Measurements from ENCODE around the gene VPREB1. TPM values are rescaled to one million over a fixed set of nuclear protein-coding genes. Genes with fewer than 3 reads are reported as not detected.

Gene VPREB1
- total and polyA plus RNA-seq, 2 of the 4 experiments (the other 2 are of a cell fraction), result not detected

- H2BK5ac ChIP-seq (ENCODE audit: low read depth, low read length, poor library complexity, severe bottlenecking), result no peak overlapping the region
- no peak overlapping the region for H3K4ac ChIP-seq (ENCODE audit: low read depth, low read length)
- BruUV-seq (replicated peaks), result no TSS peak
- no peak overlapping the region for H2BK20ac ChIP-seq (ENCODE audit: low read depth, low read length)
- no peak overlapping the region for H2AFZ ChIP-seq (replicated peaks; ENCODE audit: low read length, poor library complexity)
- H3K27me3 ChIP-seq (ENCODE audit: control insufficient read depth, insufficient read depth, low read length), result peaks cover 37% of the 10 kb centered on the region
- H4K91ac ChIP-seq (ENCODE audit: insufficient read depth, low read depth, low read length), result no peak overlapping the region
- no peak overlapping the region for H3K27ac ChIP-seq (ENCODE audit: insufficient read depth, low read length)
- H3K79me1 ChIP-seq (ENCODE audit: low read depth in 1 of 2, low read length in 2 of 2), result no peaks in the 10 kb centered on the region
- H4K8ac ChIP-seq (ENCODE audit: low read depth in 2 of 2, low read length in 2 of 2), result no peak overlapping the region
- no peaks in the 10 kb centered on the region; the same call in 1 of the 2 replicates for H3K9me3 ChIP-seq (ENCODE audit: control insufficient read depth, insufficient read depth, low read length)
- no peak for ATAC-seq (ENCODE audit: low read depth)
- no peaks in the 10 kb centered on the region for H3K4me1 ChIP-seq (ENCODE audit: control insufficient read depth, insufficient read depth, low read length)
- intact Hi-C loops (cut with micrococcal nuclease) (no loop called here), in situ Hi-C loops (cut with MboI; ENCODE audit: low sequenced_read_pairs) (no loop called here), dilution Hi-C loops (cut with HindIII; ENCODE audit: low sequenced_read_pairs, unreplicated experiment) (no loop called here)
- ChIA-PET CTCF (interaction anchor here (0.6 to 1.1 kb wide), 2 partner anchors 8 to 143 kb away, joined by 3 to 8 read pairs; no protein-coding TSS in a partner anchor), POLR2A (ENCODE audit: unreplicated experiment) (no interaction called here)
- no peak overlapping the region for H2BK120ac ChIP-seq (ENCODE audit: low read depth, low read length)
- H2AK9ac ChIP-seq (replicated peaks; ENCODE audit: low read depth, low read length, poor library complexity), result no peak overlapping the region
- no peak for TF ChIP-seq MAZ (IDR thresholded peaks at IDR 0.05; ENCODE audit: borderline replicate concordance, low read depth, low read length)
- TF ChIP-seq FOS (IDR thresholded peaks at IDR 0.05; ENCODE audit: low read depth, low read length), result no peak
- no peak for TF ChIP-seq CEBPB (IDR thresholded peaks at IDR 0.05; ENCODE audit: low read depth, low read length)
- no peak for TF ChIP-seq MAFK (IDR thresholded peaks at IDR 0.05; ENCODE audit: low read depth, low read length)
- no peak for TF ChIP-seq USF2 (IDR thresholded peaks at IDR 0.05; ENCODE audit: low read depth, low read length)
- TF ChIP-seq MXI1 (IDR thresholded peaks at IDR 0.05; ENCODE audit: borderline replicate concordance, low read depth, low read length), result no peak
- no peak for TF ChIP-seq POLR2A (IDR thresholded peaks at IDR 0.05; ENCODE audit: low read depth, low read length)
- TF ChIP-seq SMC3 (IDR thresholded peaks at IDR 0.05; ENCODE audit: low read depth, low read length), result no peak
- TF ChIP-seq CTCF (conservative IDR thresholded peaks at IDR 0.05; ENCODE audit: low read depth, low read length), result no peak
- no peak for TF ChIP-seq BHLHE40 (IDR thresholded peaks at IDR 0.05; ENCODE audit: low read depth, low read length)
- TF ChIP-seq ELK1 (IDR thresholded peaks at IDR 0.05; ENCODE audit: borderline replicate concordance, low read depth, low read length), result no peak
- TF ChIP-seq NFE2L2 (IDR thresholded peaks at IDR 0.05; ENCODE audit: low read depth, low read length), result no peak
- no peak overlapping the region for H2BK15ac ChIP-seq (ENCODE audit: low read depth, low read length)
- H3K23ac ChIP-seq (ENCODE audit: low read depth, low read length), result no peak overlapping the region
- no peak for DNase-seq
- no CpG with 5 or more reads among the region's 5 CpGs for WGBS, 2 experiments (ENCODE audit: extremely low coverage in 2 of 2, insufficient read length in 1 of 2)
- H3K4me2 ChIP-seq (ENCODE audit: low read depth, low read length), result no peak overlapping the region
- H3K36me3 ChIP-seq (ENCODE audit: control insufficient read depth, insufficient read depth, low read length), result no peaks in the 10 kb centered on the region
- H3K4me3 ChIP-seq (ENCODE audit: insufficient read depth, low read depth, low read length), result no peak overlapping the region
- H3K14ac ChIP-seq (replicated peaks; ENCODE audit: low read depth, low read length), result no peak overlapping the region
- no peak overlapping the region for H3K9ac ChIP-seq (ENCODE audit: low read depth, low read length)
- H2AK5ac ChIP-seq (ENCODE audit: low read depth, low read length), result no peak overlapping the region
- peaks cover 3% of the 10 kb centered on the region; the same call in 1 of the 2 replicates for H3K9me1 ChIP-seq (ENCODE audit: insufficient read depth, low read length)
- H3K18ac ChIP-seq (ENCODE audit: low read depth, low read length), result no peak overlapping the region
- no peak overlapping the region for H4K5ac ChIP-seq (ENCODE audit: low read depth, low read length)
- no peaks in the 10 kb centered on the region for H4K20me1 ChIP-seq (ENCODE audit: insufficient read depth, low read length)
- H3K56ac ChIP-seq (ENCODE audit: extremely low read depth, insufficient read depth, low read length), result no peak overlapping the region
Measured at GRCh38 chr22:22215659-22216449, 28.7 kb upstream of the VPREB1 start.
